ENCODE measurements around the gene USP6. TPM values are rescaled to one million over a fixed set of nuclear protein-coding genes. Genes with fewer than 3 reads are reported as not detected.

The USP6 gene
- total RNA-seq, 1 donor from 2014 or later = 0.49 TPM

- DNase-seq (ENCODE audit: extremely low spot score in 2 of 2) = no peak
- peaks cover 0 to 41% of the 10 kb centered on the region in 2 donors for H3K36me3 ChIP-seq
- no peak overlapping the region for H3K4me3 ChIP-seq
- no peak for TF ChIP-seq POLR2A (IDR thresholded peaks at IDR 0.05)
- TF ChIP-seq POLR2AphosphoS5 (IDR thresholded peaks at IDR 0.05; ENCODE audit: insufficient read depth in 1 of 2, low read depth in 1 of 2) = no peak
- no peak for TF ChIP-seq CTCF (IDR thresholded peaks at IDR 0.05)
- peaks cover 78% of the 10 kb centered on the region for H3K9me3 ChIP-seq
- H3K27ac ChIP-seq = no peak overlapping the region
- no peaks in the 10 kb centered on the region for H3K27me3 ChIP-seq
- intact Hi-C loops (cut with DNase I) = no loop called here
- H3K4me1 ChIP-seq = no peaks in the 10 kb centered on the region
Measured at GRCh38 chr17:5184288-5184687, 68.5 kb downstream of the USP6 start.

GRCh38 chr17:5191541-5192417 is 75.9 kb downstream of the USP6 start, which contains the start of gene ZNF594:
ZNF594 (minus strand) TSS chr17:5191868; CDS start chr17:5184256, 7,612 bp downstream.
- Histone ChIP-seq H3K4me3 (peak within 1 kb of the TSS; percentile 75 to 90), H3K36me3 (peaks cover 0 to 16% of the 10 kb centered on the region in 2 donors), H3K4me1 (peaks cover 25% of the 10 kb centered on the region), H3K27ac (peak within 1 kb of the TSS; percentile 72), H3K27me3 (no peaks in the 10 kb centered on the region), H3K9me3 (peaks cover 7% of the 10 kb centered on the region)
- intact Hi-C loops (cut with DNase I) = no loop called here
- peak in 1 of 2 donors; percentile 94 for DNase-seq (ENCODE audit: extremely low spot score in 2 of 2)
- TF ChIP-seq CTCF (IDR thresholded peaks at IDR 0.05) (peak in 2 of 3 experiments; percentile 52 to 58), POLR2AphosphoS5 (IDR thresholded peaks at IDR 0.05; ENCODE audit: insufficient read depth in 1 of 2, low read depth in 1 of 2) (peak; percentile 83 to 86), POLR2A (IDR thresholded peaks at IDR 0.05) (peak in 1 of 2 donors; percentile 39)

- H3K4me3 ChIP-seq = no peak overlapping the region
- no peaks in the 10 kb centered on the region for H3K9me3 ChIP-seq
- H3K27me3 ChIP-seq = no peaks in the 10 kb centered on the region
- intact Hi-C loops (cut with DNase I) = no loop called here
- DNase-seq (ENCODE audit: extremely low spot score in 2 of 2) = no peak
- H3K4me1 ChIP-seq = peaks cover 25% of the 10 kb centered on the region
- H3K27ac ChIP-seq = no peak overlapping the region
- H3K36me3 ChIP-seq = peaks cover 0 to 2% of the 10 kb centered on the region in 2 donors
- TF ChIP-seq POLR2A (IDR thresholded peaks at IDR 0.05) = no peak
- no peak for TF ChIP-seq POLR2AphosphoS5 (IDR thresholded peaks at IDR 0.05; ENCODE audit: insufficient read depth in 1 of 2, low read depth in 1 of 2)
- no peak for TF ChIP-seq CTCF (IDR thresholded peaks at IDR 0.05)
Measured at GRCh38 chr17:5194346-5194745, 78.5 kb downstream of the USP6 start.

- H3K4me1 ChIP-seq = no peaks in the 10 kb centered on the region
- no peaks in the 10 kb centered on the region for H3K9me3 ChIP-seq
- H3K36me3 ChIP-seq = no peaks in the 10 kb centered on the region
- H3K4me3 ChIP-seq = no peak overlapping the region
- TF ChIP-seq POLR2A (IDR thresholded peaks at IDR 0.05) (no peak), POLR2AphosphoS5 (IDR thresholded peaks at IDR 0.05; ENCODE audit: insufficient read depth in 1 of 2, low read depth in 1 of 2) (no peak), CTCF (IDR thresholded peaks at IDR 0.05) (no peak)
- DNase-seq (ENCODE audit: extremely low spot score in 2 of 2) = no peak
- H3K27me3 ChIP-seq = no peaks in the 10 kb centered on the region
- no peak overlapping the region for H3K27ac ChIP-seq
- intact Hi-C loops (cut with DNase I) = no loop called here
Measured at GRCh38 chr17:5198472-5198871, 82.6 kb downstream of the USP6 start.

GRCh38 chr17:5200360-5200759 is 84.5 kb downstream of the USP6 start:
- no peak for DNase-seq (ENCODE audit: extremely low spot score in 2 of 2)
- H3K27me3 ChIP-seq = no peaks in the 10 kb centered on the region
- no peak overlapping the region for H3K27ac ChIP-seq
- no peaks in the 10 kb centered on the region for H3K36me3 ChIP-seq
- H3K9me3 ChIP-seq = no peaks in the 10 kb centered on the region
- H3K4me3 ChIP-seq = no peak overlapping the region
- no peaks in the 10 kb centered on the region for H3K4me1 ChIP-seq
- intact Hi-C loops (cut with DNase I) = no loop called here
- TF ChIP-seq CTCF (IDR thresholded peaks at IDR 0.05) (no peak), POLR2AphosphoS5 (IDR thresholded peaks at IDR 0.05; ENCODE audit: insufficient read depth in 1 of 2, low read depth in 1 of 2) (no peak), POLR2A (IDR thresholded peaks at IDR 0.05) (no peak)
